ENCODE data around the gene PIK3C2B. TPM values are rescaled to one million over a fixed set of nuclear protein-coding genes. Genes with fewer than 3 reads are reported as not detected.

PIK3C2B gene
- total and polyA plus RNA-seq, 2 of the 8 experiments (the other 6 are each of a cell fraction or from before 2014, with no cell fraction given) = 20.4 to 36.7 TPM

DNA sequence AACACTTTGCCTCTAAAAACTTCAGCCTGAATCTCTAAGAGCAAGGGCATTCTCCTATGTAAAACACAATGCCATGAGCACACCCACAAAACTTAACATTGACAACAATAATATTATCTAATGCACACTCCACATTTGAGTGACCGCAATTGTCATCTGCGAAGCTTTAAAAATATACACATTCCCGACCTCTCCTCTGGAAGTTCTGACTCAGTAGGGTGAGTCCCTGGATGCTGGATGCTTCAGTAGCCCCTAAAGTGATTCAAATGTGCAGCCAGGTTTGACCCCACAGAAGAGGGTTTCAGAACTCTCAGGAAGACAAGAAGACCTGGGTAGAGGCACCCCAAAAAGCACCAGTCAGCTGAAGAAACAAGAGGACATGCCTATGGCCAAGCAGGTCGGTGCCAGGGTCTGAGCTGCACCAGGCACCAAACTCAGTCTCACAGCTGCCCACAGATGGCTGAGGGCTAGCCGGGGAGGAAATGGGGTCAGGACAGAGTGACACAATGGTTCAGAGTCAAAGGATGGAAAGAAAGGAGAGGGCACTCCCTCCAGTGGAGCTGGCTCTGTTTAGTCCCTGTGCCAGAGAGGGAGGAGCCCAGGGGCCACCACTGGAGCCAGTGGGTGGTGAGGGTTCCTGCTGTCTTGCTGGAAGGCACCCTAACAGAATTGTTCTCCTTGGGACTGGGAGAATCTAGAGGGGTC lies 17.4 kb downstream of the PIK3C2B start:
- FAIRE-seq (no peak), DNase-seq (ENCODE audit: low read depth in 1 of 2, low spot score in 2 of 2) (no peak)
- Histone ChIP-seq H3K23me2 (ENCODE audit: low read depth, low read length) (no peaks in the 10 kb centered on the region), H3K18ac (ENCODE audit: extremely low read depth, low read length) (no peak overlapping the region), H2BK12ac (ENCODE audit: low read depth, low read length) (no peak overlapping the region), H3K4ac (replicated peaks; ENCODE audit: insufficient read length, low read depth, low read length) (no peak overlapping the region), H3K14ac (ENCODE audit: insufficient read length) (no peak overlapping the region), H2BK120ac (replicated peaks; ENCODE audit: low read depth, low read length) (no peak overlapping the region), H3K9me3 (ENCODE audit: insufficient read depth in 2 of 2, low read depth in 1 of 2, low read length in 1 of 2) (no peaks in the 10 kb centered on the region), H3K79me2 (ENCODE audit: control insufficient read depth in 1 of 2, insufficient read depth in 2 of 2, low read length in 2 of 2) (peaks cover 0 to 14% of the 10 kb centered on the region in 2 experiments; a peak in 2 of 4 replicates), H3K27ac (ENCODE audit: low read depth, low read length) (no peak overlapping the region), H2BK20ac (ENCODE audit: low read length) (no peak overlapping the region), H2AK5ac (ENCODE audit: low read depth, low read length) (no peak overlapping the region), H4K91ac (replicated peaks; ENCODE audit: insufficient read length, low read length) (no peak overlapping the region), H2BK5ac (ENCODE audit: low read depth, low read length) (no peak overlapping the region), H4K20me1 (replicated peaks in 1 of 2; ENCODE audit: control insufficient read depth in 1 of 2, insufficient read depth in 2 of 2, low read length in 2 of 2) (peaks cover 0 to 5% of the 10 kb centered on the region in 2 experiments), H3K9ac (replicated peaks in 1 of 4; ENCODE audit: extremely low read depth in 1 of 4, low read depth in 3 of 4, low read length in 3 of 4) (no peak overlapping the region), H3K4me3 (ENCODE audit: extremely low read depth in 1 of 4, insufficient read depth in 2 of 4, low read depth in 3 of 4, low read length in 4 of 4) (no peak overlapping the region), H3K27me3 (replicated peaks in 1 of 4; ENCODE audit: control insufficient read depth in 3 of 4, extremely low read depth in 1 of 4, insufficient read depth in 3 of 4, low read length in 3 of 4) (no peaks in the 10 kb centered on the region), H4K8ac (ENCODE audit: extremely low read depth, insufficient read depth, low read length) (no peak overlapping the region), H3K79me1 (ENCODE audit: low read depth, low read length) (peaks cover 5% of the 10 kb centered on the region), H2BK15ac (ENCODE audit: low read length) (no peak overlapping the region), H4K5ac (ENCODE audit: insufficient read length, low read depth, low read length) (no peak overlapping the region), H2AFZ (ENCODE audit: low read length) (no peak overlapping the region), H3K4me2 (ENCODE audit: insufficient read depth in 1 of 2, low read depth in 2 of 2, low read length in 2 of 2) (no peak overlapping the region), H3K4me1 (replicated peaks in 1 of 4; ENCODE audit: control insufficient read depth in 3 of 4, insufficient read depth in 4 of 4, low read length in 3 of 4) (peaks cover 2 to 14% (median 10%) of the 10 kb centered on the region in 4 experiments), H3K56ac (replicated peaks; ENCODE audit: insufficient read length, low read depth, low read length) (no peak overlapping the region), H3K36me3 (ENCODE audit: control insufficient read depth in 2 of 4, insufficient read depth in 4 of 4, low read length in 3 of 4) (no peaks in the 10 kb centered on the region), H3K23ac (ENCODE audit: insufficient read length) (no peak overlapping the region)
- WGBS, 2 experiments (ENCODE audit: extremely low coverage in 1 of 2, insufficient coverage in 1 of 2, insufficient read length in 1 of 2, insufficient replicate concordance in 2 of 2, low coverage in 1 of 2, low lambda C conversion rate in 2 of 2, missing lambda C conversion rate in 1 of 2) = 90% methylated on average over 5 of the region's 5 CpGs; no CpG with 5 or more reads in 1 of the 2 experiments
- POLR2A ChIA-PET (ENCODE audit: partially characterized antibody) = interaction anchor here (1.9 to 3.1 kb wide), 3 partner anchors 11 to 23 kb away, joined by 7 to 15 read pairs (median 10); partner anchors contain the start of gene PIK3C2B
- CTCF ChIA-PET (ENCODE audit: partially characterized antibody) = interaction anchor here (0.8 to 49.0 kb wide), 7 partner anchors 8 to 79 kb away, joined by 3 to 2124 read pairs (median 3); partner anchors contain the start of gene PIK3C2B
- no peak for TF ChIP-seq GABPA (IDR thresholded peaks at IDR 0.05; ENCODE audit: borderline replicate concordance, insufficient read depth, low read length)
- no peak for TF ChIP-seq NRF1 (IDR thresholded peaks at IDR 0.05; ENCODE audit: low read depth, low read length)
- TF ChIP-seq KDM5A (IDR thresholded peaks at IDR 0.05; ENCODE audit: low read length) = no peak
- no peak for TF ChIP-seq SIRT6 (IDR thresholded peaks at IDR 0.05; ENCODE audit: low read length)
- TF ChIP-seq ATF3 (IDR thresholded peaks at IDR 0.05; ENCODE audit: insufficient read depth, low read depth, low read length) = no peak
- TF ChIP-seq TAF1 (IDR thresholded peaks at IDR 0.05; ENCODE audit: low read depth, low read length) = no peak
- no peak for TF ChIP-seq YY1 (IDR thresholded peaks at IDR 0.05; ENCODE audit: low read depth, low read length)
